Measurements from ENCODE around the gene PPP2R3A. TPM values are rescaled to one million over a fixed set of nuclear protein-coding genes. Genes with fewer than 3 reads are reported as not detected.

Gene PPP2R3A
- total and polyA plus RNA-seq, 2 of the 13 experiments (the other 11 are each of a cell fraction or from before 2014, with no cell fraction given), result 0.07 to 0.12 TPM

GRCh38 chr3:135917076-135917475 is 48.5 kb upstream of the PPP2R3A start (continued):
- TF ChIP-seq ATF5 (CRISPR knock-in tag; IDR thresholded peaks at IDR 0.05; ENCODE audit: low read depth), result no peak
- TF ChIP-seq CCAR2 (optimal IDR thresholded peaks at IDR 0.05; ENCODE audit: low read depth, low read length), result no peak
- TF ChIP-seq ZNF3 (CRISPR knock-in tag; IDR thresholded peaks at IDR 0.05), result no peak
- TF ChIP-seq, protein P1, sequence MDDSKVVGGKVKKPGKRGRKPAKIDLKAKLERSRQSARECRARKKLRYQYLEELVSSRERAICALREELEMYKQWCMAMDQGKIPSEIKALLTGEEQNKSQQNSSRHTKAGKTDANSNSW (CRISPR knock-in tag; IDR thresholded peaks at IDR 0.05; ENCODE audit: borderline replicate concordance), result no peak
- TF ChIP-seq, protein P2, sequence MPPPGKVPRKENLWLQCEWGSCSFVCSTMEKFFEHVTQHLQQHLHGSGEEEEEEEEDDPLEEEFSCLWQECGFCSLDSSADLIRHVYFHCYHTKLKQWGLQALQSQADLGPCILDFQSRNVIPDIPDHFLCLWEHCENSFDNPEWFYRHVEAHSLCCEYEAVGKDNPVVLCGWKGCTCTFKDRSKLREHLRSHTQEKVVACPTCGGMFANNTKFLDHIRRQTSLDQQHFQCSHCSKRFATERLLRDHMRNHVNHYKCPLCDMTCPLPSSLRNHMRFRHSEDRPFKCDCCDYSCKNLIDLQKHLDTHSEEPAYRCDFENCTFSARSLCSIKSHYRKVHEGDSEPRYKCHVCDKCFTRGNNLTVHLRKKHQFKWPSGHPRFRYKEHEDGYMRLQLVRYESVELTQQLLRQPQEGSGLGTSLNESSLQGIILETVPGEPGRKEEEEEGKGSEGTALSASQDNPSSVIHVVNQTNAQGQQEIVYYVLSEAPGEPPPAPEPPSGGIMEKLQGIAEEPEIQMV (CRISPR knock-in tag; IDR thresholded peaks at IDR 0.05; ENCODE audit: low read depth), result no peak
- TF ChIP-seq ZBTB21 (CRISPR knock-in tag; IDR thresholded peaks at IDR 0.05), result no peak

DNA sequence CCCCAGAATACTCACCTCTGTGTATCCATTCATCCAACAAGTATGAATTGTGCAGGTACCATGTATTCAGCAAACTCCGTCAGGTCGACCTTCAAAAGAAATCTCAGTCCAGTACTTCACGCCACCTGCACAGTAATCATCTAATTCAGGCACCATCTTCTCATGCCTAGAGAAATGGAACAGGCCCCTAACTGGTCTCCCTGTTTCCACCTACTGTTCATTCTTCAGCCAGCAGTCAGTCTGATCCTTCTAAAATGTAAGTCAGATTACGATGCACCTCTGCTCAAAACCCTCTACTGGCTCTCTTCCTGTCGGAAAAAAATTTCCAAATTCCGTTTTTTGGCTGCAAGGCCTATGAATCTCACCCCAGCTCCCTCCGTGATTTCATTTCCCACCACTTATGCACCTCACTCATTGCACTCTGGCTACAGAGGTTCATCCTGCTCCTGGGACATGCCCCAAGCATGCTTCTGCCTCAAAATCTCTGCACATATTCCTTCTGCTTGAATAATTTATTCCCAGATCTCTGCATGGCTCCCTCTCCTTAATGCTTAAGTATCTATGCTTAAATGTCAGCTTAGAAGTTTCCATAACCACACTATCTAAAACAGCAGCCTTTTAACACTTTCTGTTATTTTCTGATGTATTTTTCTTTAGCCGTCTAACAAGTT is 47.5 kb upstream of the PPP2R3A start:
- in situ Hi-C loops (cut with HindIII; ENCODE audit: extremely low pct_ligation_motif_present, low pct_unique_long_range_greater_than_20kb) (loop anchor here (10.0 kb wide), 1 partner anchor 127 kb away; no protein-coding TSS in a partner anchor), intact Hi-C loops (cut with micrococcal nuclease; ENCODE audit: unreplicated experiment) (loop anchor here (1.0 kb wide), 1 partner anchor 124 kb away; no protein-coding TSS in a partner anchor)
- Histone ChIP-seq H4K20me1 (ENCODE audit: insufficient read depth, low read length) (no peaks in the 10 kb centered on the region), H3K9ac (ENCODE audit: insufficient read depth, low read depth, low read length) (no peak overlapping the region), H3K4me2 (ENCODE audit: low read depth, low read length) (no peak overlapping the region), H3K36me3 (replicated peaks in 1 of 2; ENCODE audit: control insufficient read depth in 1 of 2, insufficient read depth in 2 of 2, low read length in 2 of 2) (no peaks in the 10 kb centered on the region), H3K27me3 (ENCODE audit: control insufficient read depth in 1 of 2, insufficient read depth in 2 of 2, low read length in 2 of 2) (no peaks in the 10 kb centered on the region), H3K4me3 (replicated peaks in 1 of 3; ENCODE audit: insufficient read depth in 1 of 3, low read depth in 2 of 3, low read length in 3 of 3) (no peak overlapping the region), H3K4me1 (ENCODE audit: insufficient read depth, low read length) (no peaks in the 10 kb centered on the region), H3K9me3 (ENCODE audit: low read length) (no peaks in the 10 kb centered on the region), H2AFZ (ENCODE audit: low read length) (no peak overlapping the region), H3K27ac (ENCODE audit: extremely low read length, insufficient read depth, low read length) (no peak overlapping the region), H3K79me2 (ENCODE audit: insufficient read depth, low read length) (no peaks in the 10 kb centered on the region)
- POLR2A ChIA-PET, result no interaction called here
- TF ChIP-seq ZNF740 (CRISPR knock-in tag; IDR thresholded peaks at IDR 0.05), result no peak
- no peak for DNase-seq (ENCODE audit: low spot score)
- FAIRE-seq, result no peak
- no TSS peak for BruUV-seq (replicated peaks)
- WGBS (ENCODE audit: low lambda C conversion rate), result 36% methylated on average over 8 of the region's 8 CpGs
- CTCF ChIA-PET (ENCODE audit: low intra/inter-chr PET ratio, low total read pairs), result interaction anchor here (0.7 kb wide), 1 partner anchor 124 kb away, joined by 3 read pairs; no protein-coding TSS in a partner anchor
- no peak for ATAC-seq

Measured in HepG2 (cell line).